GM21515 (cell line): ENCODE data around the gene GAA.
A peak's percentile ranks its signal among the peaks of the same experiment; 100 is the strongest.
"Not testable (repeated sequence)": the region's sequence is repeated elsewhere in the genome, so short reads cannot be mapped to it uniquely, and the experiment has no call there.

Source experiments
- ATAC-seq: cut with Tn5 transposase; IDR thresholded peaks from one replicate; pipeline ENCODE4 v1.9.1; 2021; ENCODE audit not compliant: unreplicated experiment

Gene GAA

GRCh38 chr17:80141463-80142165 lies 40.2 kb downstream of the GAA start:
- no peak for ATAC-seq

- no peak for ATAC-seq
Observed at GRCh38 chr17:80142929-80143328, 41.5 kb downstream of the GAA start.

- ATAC-seq = no peak
Observed at GRCh38 chr17:80145076-80146075, 44.0 kb downstream of the GAA start.

DNA sequence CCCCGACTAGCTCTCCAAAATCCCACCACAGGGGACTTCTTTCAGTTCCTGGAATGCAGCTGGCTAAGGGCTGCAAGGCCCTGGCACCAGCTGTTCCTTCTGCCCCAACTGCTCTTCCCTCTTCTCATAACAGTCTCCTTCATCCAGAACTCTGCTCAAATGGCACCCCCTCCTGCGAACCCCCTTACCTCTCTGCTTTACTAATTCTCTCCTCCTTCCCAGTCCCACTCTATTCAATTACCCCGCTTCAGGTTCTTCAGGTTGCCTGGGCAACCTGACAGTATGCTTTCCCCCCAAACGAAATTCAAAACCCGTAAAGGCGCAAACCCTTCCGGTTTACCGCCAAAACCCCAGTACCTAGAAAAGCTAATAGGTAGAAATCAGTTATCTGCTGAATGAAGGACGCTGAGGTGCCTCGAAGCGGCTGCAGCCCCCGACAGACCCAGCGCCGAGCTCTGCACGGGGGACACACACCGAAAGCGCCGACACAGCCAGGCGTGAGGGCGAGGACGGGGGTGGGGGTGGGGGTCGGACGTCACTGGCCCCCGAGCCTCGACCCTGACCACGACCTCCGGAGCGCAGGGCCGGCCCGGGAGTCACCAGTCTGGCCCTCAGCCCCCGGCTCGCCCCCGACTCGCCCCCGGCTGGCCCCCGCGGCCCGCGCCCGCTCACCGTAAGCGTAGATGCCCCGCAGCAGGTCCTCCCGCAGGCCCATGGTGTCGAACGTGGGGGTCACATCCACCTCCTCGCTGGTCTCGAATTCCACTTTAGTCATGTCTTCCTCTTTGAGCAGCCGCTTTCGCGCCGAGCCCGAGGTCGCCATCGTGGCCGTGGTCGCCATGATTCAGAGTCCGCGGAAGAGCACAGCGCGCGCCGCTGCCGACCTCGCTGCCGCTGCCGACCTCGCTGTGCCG lies 45.0 kb downstream of the GAA start:
- peak; percentile 25 for ATAC-seq

DNA sequence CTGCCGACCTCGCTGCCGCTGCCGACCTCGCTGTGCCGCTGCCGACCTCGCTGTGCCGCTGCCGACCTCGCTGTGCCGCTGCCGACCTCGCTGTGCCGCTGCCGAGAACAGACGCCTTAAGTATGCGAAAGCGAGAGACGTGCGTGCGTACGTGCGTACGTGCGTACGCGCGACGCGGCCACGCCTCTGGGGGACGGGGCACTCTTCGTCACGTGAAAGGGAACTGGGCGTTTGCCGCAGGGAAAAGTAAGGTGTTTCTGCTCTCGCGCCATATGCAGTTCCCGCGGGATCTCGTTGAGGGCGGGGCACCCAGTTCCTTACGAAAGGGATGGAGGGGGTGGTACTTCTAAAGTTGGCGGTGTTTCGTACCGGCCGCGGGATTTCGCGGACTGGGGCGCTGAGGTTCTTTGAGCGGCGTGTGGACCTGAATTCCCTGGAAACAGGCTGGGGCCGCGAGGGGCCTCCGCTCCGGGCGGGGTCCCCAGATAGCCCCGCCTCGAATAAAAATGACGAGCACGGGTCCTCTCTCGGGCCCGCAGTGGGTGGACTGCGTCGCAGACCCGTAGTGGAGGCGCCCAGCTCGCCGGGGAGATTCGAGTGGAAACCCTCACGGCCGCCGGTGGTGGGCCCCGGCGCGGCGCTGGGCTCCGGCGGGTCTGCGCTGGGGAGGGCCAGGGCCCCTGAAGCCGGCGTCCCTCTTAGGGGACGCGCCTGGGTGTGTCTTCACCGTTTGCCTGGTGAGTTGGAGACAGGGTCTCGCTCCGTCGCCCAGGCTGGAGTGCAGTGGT lies 45.8 kb downstream of the GAA start, which contains the start of gene EIF4A3:
Gene EIF4A3, minus strand, starts transcription at position 94 of the 788 bp plus-strand sequence. CDS start 167 bp downstream, outside the sequence.
- ATAC-seq = peak; percentile 80

- ATAC-seq = no peak
Observed at GRCh38 chr17:80151333-80151732, 50.0 kb downstream of the GAA start.

DNA sequence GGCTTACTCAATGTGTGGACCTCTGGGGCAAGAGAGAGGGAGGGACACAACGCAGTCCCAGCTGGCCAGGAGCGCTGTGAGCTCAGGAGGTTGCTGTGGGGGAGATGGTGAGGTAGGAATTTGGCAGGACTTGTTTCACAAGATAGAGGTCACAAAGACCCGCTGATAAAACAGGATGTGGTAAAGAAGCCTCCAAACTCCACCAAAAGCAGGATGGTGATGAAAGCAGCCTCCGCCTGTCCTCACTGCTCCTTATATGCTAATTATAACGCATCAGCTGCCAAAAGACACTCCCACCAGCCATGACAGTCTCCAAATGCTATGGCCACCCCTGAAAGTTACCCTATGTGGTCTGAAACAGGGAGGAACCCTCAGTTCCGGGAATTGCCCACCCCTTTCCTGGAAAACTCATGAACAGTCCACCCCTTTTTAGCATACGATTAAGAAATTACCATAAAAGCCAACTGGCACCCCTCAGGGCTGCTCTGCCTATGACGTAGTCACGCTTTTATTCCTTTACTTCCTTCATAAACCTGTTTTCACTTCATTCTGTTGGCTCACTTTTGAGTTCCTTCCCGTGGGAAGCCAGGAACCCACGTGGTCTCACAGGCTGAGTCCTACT lies 50.8 kb downstream of the GAA start:
- no peak for ATAC-seq

GRCh38 chr17:80153004-80153403 lies 51.6 kb downstream of the GAA start:
- ATAC-seq = no peak

DNA sequence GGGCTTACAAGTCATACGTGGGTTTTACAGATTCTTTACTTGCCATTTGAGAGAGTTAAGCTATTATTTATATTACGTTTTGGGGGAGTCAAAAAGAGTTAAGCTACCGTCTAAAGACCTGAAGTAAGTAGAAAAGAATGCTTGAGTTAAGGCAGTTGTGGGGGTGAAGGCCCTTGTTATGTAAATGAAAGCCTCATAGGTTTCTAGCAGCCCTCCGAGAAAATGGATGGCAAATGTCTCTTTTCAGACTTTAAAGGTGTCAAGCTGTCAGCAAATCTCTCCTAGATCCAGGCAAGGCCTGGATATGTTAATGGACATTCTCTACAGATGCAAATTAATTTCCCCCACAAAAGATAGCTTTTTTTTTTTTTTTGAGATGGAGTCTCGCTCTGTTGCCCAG lies 52.8 kb downstream of the GAA start:
- ATAC-seq = no peak

DNA sequence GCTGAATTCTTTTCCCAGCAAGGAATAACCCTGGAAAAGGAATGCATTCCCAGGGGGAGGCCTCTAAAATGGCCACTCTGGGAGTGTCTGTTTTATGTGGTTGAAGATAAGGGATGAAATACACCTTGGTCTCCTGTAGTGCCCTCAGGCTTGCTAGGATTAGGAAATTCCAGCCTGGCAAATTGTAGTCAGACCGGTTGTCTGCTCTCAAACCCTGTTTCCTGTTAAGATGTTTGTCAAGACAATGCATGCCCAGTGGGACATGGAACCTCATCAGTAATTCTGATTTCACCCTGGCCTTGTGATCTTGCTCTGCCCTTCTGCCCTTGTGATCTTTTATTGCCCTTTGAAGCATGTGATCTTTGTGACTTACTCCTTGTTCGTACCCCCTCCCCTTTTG lies 54.2 kb downstream of the GAA start:
- not testable (repeated sequence) for ATAC-seq

DNA sequence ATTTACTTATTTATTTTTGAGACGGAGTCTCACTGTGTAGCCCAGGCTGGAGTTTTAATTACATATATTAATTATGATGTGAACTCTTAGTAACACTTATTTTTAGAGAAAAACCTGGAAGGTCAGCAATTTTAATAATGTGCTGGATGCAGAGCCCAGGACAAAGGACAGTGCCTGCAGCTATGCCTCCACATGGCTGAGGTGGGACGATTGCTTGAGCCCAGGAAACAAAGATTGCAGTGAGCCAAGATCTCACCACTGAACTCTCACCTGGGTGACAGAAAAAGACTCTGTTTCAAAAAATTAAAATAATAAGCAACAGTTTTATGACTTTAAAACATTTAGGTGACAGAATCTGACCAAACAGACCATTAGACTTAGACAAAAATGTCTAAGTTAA lies 57.5 kb downstream of the GAA start:
- ATAC-seq = no peak

DNA sequence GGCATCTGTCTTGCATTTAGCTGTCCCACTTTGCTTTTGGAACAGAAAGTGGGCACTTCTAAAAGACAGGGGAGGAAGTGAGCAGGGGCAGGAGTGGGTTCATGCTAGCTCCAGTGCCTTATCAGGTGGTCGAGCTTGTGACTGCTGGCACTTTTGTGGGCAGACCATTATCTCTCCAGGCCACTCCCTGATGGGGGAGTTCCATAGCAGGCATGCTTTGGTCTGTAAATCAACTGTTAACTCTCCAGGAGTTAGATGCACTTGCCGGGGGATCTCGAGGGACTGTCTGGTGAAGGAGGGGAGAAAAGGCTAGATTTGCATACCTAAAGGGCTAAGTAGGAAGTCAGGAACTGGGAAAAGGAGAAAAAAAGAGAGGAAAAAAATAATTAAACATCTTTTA lies 59.2 kb downstream of the GAA start:
- no peak for ATAC-seq

GRCh38 chr17:80163336-80163735 lies 62.0 kb downstream of the GAA start:
- no peak for ATAC-seq

- ATAC-seq = no peak
Observed at GRCh38 chr17:80164185-80164584, 62.8 kb downstream of the GAA start.

DNA sequence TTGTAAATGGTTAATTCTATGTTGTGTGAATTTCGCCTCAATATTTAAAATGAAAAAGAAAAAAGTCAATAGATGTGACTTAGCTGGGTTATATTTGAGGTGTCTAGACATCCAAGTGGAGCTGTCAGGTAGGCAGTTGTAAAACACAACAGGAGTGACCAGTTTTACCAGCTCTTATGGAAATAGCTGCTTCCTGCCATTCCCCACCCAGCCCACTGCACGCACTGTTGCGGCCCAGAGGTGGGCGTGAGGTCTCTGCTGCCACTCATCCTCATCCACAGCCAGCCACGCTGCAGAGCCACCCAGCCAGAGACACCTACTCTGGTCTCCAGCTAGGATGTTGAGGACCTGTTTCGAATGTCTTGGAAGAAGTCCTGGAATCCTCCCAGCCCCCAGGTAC lies 65.1 kb downstream of the GAA start:
- no peak for ATAC-seq

DNA sequence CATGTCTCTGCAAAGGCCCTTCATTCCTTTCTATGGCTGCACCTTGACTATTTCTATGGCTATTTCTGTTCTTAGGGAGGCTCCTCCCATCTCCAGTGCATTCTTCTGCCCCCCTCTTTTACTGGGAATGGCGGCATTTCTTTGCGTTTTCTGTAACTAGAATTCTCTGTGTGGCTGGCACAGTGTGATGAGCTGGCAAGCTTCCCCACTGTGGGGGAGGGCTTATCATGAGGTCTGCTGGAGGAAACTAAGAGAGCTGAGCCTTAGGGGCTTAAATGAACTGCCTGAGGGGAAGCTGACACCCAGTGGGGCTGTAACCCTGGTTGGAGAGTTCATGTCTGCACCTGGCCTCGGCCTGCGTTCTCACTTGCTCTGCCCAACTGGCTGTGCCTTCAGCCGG lies 67.0 kb downstream of the GAA start:
- ATAC-seq = no peak

GRCh38 chr17:80169107-80169506 lies 67.7 kb downstream of the GAA start:
- ATAC-seq = no peak
